Activated CD8-positive, alpha-beta memory T cell treated with anti-CD3 and anti-CD28 coated beads for 4 hours (primary cell): ENCODE data around the gene JPH3.
"Not testable (repeated sequence)": the region's sequence is repeated elsewhere in the genome, so short reads cannot be mapped to it uniquely, and the experiment has no call there.

Experiments
- DNase-seq, 2 donors: peaks; one replicate each; pipeline ENCODE4 v3.0.0-alpha.2; 2020; ENCODE audit warnings: low read depth in 2 of 2

JPH3 gene

GRCh38 chr16:87713451-87714229 lies 111.3 kb downstream of the JPH3 start:
- peak; percentile 24 to 42 for DNase-seq

GRCh38 chr16:87715231-87715630 lies 112.9 kb downstream of the JPH3 start:
- no peak for DNase-seq

- no peak for DNase-seq
These were observed 113.3 kb downstream of the JPH3 start for GRCh38 chr16:87715658-87716057.

GRCh38 chr16:87718831-87719230 lies 116.5 kb downstream of the JPH3 start:
- not testable (repeated sequence) for DNase-seq

- DNase-seq = no peak
These were observed 118.1 kb downstream of the JPH3 start for GRCh38 chr16:87720446-87720845.

GRCh38 chr16:87721622-87722585 lies 119.6 kb downstream of the JPH3 start:
- DNase-seq = no peak

- DNase-seq = no peak
These were observed 120.4 kb downstream of the JPH3 start for GRCh38 chr16:87722590-87723225.

GRCh38 chr16:87723226-87723623 lies 120.9 kb downstream of the JPH3 start:
- DNase-seq = no peak

- peak; percentile 36 to 40 for DNase-seq
These were observed 122.4 kb downstream of the JPH3 start for GRCh38 chr16:87724490-87725291.

- no peak for DNase-seq
These were observed 123.4 kb downstream of the JPH3 start for GRCh38 chr16:87725596-87726235.

GRCh38 chr16:87726577-87726976 lies 124.3 kb downstream of the JPH3 start:
- not testable (repeated sequence) for DNase-seq

GRCh38 chr16:87727346-87727745 lies 125.0 kb downstream of the JPH3 start:
- DNase-seq = no peak

- DNase-seq = no peak
These were observed 125.7 kb downstream of the JPH3 start for GRCh38 chr16:87728026-87728425.

- no peak for DNase-seq
These were observed 127.1 kb downstream of the JPH3 start for GRCh38 chr16:87729266-87729954.

- no peak for DNase-seq
These were observed 129.3 kb downstream of the JPH3 start for GRCh38 chr16:87731607-87732006.

- no peak for DNase-seq
These were observed 130.9 kb downstream of the JPH3 start for GRCh38 chr16:87733190-87733589.

- no peak for DNase-seq
These were observed 132.3 kb downstream of the JPH3 start for GRCh38 chr16:87734644-87735043.

GRCh38 chr16:87735270-87736007 lies 133.1 kb downstream of the JPH3 start:
- DNase-seq = no peak

- no peak for DNase-seq
These were observed 133.7 kb downstream of the JPH3 start for GRCh38 chr16:87736008-87736382.

- no peak for DNase-seq
These were observed 137.5 kb downstream of the JPH3 start for GRCh38 chr16:87739801-87740200.
